HG02623 (cell line): ENCODE data around the gene NFKBIB.

Source experiments
- ATAC-seq: cut with Tn5 transposase; IDR thresholded peaks from one replicate; pipeline ENCODE4 v1.9.1; 2021; ENCODE audit warnings: moderate library complexity; ENCODE audit not compliant: unreplicated experiment

NFKBIB gene

DNA sequence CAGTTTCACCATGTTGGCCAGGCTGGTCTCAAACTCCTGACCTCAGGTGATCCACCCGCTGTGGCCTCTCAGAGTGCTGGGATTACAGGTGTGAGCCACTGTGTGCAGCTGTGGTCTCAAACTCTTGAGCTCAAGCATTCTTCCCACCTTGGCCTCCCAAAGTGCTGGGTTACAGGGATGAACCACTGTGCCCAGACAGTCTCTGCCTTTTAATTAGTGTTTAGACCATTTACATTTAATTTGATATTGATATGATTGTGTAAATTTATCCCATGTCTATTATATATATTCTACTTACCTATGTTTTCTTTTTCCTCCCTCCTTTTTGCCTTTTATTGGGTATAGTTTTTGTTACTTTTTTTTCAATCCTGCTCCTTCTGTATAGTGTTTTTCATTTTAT lies 1.9 kb downstream of the NFKBIB start:
- no peak for ATAC-seq

- no peak for ATAC-seq
Observed at GRCh38 chr19:38904581-38905539, 5.1 kb downstream of the NFKBIB start.

GRCh38 chr19:38905620-38906019 lies 5.9 kb downstream of the NFKBIB start:
- ATAC-seq: no peak

DNA sequence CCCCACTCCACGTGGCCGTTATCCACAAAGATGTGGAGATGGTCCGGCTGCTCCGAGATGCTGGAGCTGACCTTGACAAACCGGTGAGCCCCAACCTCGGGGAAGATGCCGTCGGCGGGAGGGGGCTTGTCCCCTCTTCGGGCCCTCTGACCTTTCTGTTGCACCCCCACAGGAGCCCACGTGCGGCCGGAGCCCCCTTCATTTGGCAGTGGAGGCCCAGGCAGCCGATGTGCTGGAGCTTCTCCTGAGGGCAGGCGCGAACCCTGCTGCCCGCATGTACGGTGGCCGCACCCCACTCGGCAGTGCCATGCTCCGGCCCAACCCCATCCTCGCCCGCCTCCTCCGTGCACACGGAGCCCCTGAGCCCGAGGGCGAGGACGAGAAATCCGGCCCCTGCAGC lies 7.5 kb downstream of the NFKBIB start:
- no peak for ATAC-seq

- ATAC-seq: no peak
Observed at GRCh38 chr19:38907670-38908069, 7.9 kb downstream of the NFKBIB start.

DNA sequence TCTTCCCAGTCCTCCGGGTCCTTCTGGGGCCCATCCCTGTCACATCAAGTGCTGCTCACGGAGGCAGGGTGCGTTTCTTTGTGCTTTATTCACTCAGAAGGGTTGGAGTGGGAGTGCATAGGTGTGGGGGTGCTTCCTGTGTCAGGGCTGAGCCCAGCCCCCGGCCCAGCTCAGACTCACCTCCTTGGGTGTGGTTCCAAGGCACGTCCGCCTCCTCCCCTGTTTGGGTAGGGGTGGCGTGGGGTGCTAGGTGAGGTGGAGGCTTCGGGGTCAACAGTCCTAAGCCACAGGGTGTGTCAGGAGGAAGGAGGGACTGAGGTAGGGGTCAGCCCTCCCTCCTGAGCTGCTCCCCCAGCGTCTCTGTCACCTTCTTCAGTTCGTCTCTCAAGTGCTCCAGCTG lies 9.1 kb downstream of the NFKBIB start:
- ATAC-seq: no peak

GRCh38 chr19:38910488-38910887 lies 10.7 kb downstream of the NFKBIB start:
- ATAC-seq: no peak

- no peak for ATAC-seq
Observed at GRCh38 chr19:38911388-38912001, 11.7 kb downstream of the NFKBIB start.

DNA sequence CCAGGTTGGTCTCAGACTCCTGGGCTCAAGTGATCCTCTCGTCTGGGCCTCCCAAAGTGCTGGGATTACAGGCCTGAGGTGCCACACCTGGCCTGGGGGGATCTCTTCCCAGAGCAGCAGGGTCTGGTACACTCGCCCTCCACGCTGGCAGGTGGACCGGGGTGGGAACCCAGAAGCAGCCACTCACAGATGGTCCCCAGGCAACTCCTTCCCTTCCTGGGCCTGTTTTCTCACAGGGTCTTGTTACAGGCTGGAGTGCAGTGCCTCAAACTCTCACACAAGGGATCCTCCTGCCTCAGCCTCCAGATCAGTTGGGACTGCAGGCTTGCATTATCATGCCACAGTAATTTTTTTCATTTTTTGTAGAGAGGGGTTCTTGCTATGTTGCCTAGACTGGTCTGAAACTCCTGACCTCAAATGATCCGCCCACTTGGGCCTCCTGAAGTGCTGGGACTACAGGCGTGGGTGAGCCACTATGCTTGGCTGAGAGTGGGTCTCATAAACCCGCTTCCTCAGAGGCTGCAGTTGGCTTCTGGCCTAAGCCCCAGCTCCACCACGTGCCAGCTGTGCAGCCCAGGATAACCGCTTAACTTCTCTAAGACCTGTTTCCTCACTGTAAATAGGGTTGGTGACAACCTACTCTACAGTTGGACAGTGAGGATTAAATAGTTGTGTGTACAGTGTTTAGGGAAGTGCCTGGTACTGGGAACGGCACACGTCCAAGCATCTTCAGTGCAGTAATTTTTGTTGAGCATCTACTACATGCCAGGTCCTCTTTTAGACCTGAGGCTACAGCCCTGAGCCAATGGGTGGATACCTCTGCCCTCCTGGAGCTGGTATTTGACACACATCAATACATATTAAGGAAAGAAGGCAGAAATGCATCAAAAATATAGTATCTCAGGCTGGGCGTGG lies 13.1 kb downstream of the NFKBIB start:
- no peak for ATAC-seq

- ATAC-seq: no peak
Observed at GRCh38 chr19:38913958-38914357, 14.2 kb downstream of the NFKBIB start.

- no peak for ATAC-seq
Observed at GRCh38 chr19:38915329-38916321, 15.9 kb downstream of the NFKBIB start.

DNA sequence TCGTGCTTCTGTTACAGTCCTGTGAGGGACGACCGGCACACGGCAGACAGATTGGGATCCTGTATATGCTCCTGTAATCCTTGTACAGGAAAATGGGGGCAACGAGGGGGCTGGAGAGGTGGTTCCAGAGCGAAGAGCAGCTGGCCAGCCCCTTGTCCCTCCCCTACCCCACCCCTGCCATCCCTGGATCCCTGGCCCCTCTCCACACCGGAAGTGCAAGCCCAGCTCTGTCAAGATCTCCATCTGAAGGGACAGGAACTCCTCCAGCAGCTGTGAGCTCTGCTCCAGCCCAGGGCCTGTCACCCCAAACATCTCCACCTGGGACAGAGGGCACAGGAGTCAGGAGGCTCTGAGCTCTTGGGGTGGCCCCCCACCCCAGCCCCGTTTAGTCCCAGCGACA lies 17.7 kb downstream of the NFKBIB start:
- no peak for ATAC-seq

- no peak for ATAC-seq
Observed at GRCh38 chr19:38917921-38918491, 18.2 kb downstream of the NFKBIB start.

GRCh38 chr19:38918526-38918925 lies 18.8 kb downstream of the NFKBIB start:
- ATAC-seq: no peak

DNA sequence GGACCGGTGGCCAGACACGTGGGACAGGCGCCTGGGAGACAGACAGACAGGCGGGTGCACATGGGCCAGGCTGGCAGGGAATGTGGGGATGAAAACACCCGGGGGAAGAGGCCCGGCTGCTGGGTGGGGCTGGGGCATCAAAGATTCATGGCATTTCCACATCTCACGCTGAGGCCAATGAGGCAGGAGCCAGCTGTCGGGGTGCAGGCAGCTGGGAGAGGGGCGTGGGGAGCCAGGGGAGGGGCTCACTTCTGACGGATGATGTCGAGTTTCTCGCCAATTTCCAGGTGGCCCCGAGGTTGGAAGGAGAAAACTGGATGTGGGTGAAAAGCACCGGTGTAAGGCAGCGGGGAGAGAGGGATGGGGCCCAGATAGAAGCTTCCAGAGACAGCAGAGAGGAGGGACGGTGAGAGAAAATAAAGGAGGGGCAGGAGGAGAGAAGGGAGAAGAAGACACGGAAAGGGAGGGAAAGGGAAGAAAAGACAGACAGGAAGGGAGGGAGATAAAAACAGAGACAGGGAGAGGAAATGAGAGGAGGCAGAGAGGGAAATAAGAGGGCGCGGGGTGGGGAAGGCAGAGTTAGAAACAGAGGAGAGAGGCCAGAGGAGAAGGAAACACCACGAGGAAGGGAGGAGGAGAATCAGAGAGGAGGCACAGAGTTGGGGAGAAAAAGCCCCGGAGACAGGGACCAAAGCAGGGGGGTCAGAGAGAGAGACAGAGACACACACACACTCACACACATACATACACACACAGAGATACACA lies 20.2 kb downstream of the NFKBIB start:
- no peak for ATAC-seq

GRCh38 chr19:38920602-38921419 lies 21.0 kb downstream of the NFKBIB start:
- no peak for ATAC-seq

DNA sequence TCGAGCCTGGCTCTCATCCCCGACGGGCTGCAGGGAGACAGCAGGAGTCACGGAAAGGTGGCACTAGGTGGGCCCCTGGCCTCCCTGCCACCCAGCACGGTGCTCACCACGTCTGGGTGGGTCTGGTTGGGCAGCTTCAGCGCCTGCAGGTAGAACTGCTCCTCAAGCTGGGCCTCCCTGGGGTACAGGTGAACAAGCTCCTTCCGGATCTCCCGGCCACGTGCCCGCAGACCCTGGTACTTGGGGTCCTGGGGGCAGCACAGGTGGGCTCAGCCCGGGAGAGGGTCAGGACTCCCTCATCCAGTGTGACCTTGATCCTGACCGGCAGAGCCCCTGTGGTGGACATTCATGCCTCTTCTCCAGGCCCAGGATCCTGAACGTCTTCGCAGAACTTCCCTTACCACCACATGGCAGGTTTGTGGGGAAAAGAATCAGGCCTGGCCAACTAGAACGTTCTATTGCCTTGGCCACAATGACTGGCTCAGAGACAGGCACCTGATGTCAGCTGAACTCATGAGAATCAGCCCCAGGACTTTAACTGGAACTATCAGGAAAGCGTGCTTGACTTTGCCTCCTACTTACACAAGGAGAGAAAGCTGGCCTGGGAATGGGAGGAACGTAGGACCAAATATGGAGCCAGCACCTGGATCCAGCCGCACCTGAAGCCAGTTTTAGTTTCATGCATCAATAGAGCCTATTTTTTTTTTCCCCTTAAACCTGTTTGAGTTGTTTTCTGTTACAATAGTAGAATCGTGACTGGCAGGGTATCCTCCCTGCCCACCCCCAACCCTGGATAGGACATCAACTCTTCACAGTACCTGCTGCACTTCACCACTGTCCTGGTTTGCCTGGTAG lies 21.9 kb downstream of the NFKBIB start:
- no peak for ATAC-seq
